Neural progenitor cell (in vitro differentiated cells): Measurements from ENCODE around the gene ZNF544. TPM values are rescaled to one million over a fixed set of nuclear protein-coding genes. Genes with fewer than 3 reads are reported as not detected.

Experiments
- DNase-seq: peaks from one replicate; pipeline ENCODE4 v3.0.0-alpha.2; 2016; ENCODE audit warnings: low spot score
- H2AFZ ChIP-seq: fragments of 200-600 bp; sonication (generic); replicated peaks from 2 replicates; pipeline ENCODE4 v1.6.1; 2016; ENCODE audit warnings: antibody characterized with exemption
- H3F3A ChIP-seq: fragments of 200-600 bp; sonication (generic); 2 replicates; pipeline ENCODE4 v1.6.1; 2016; ENCODE audit warnings: antibody characterized with exemption, low read depth
- H3K27ac ChIP-seq: fragments of 200-600 bp; sonication (generic); 2 replicates; pipeline ENCODE4 v1.5.1; 2016; ENCODE audit warnings: mild to moderate bottlenecking
- H3K27me3 ChIP-seq: fragments of 200-600 bp; sonication (generic); 2 replicates; pipeline ENCODE4 v1.6.1; 2016; ENCODE audit warnings: mild to moderate bottlenecking, moderate library complexity
- H3K36me3 ChIP-seq: fragments of 200-600 bp; sonication (generic); 2 replicates; pipeline ENCODE4 v1.5.1; 2016
- H3K4me1 ChIP-seq: fragments of 200-600 bp; sonication (generic); 2 replicates; pipeline ENCODE4 v1.6.1; 2016; ENCODE audit warnings: mixed run types
- H3K4me2 ChIP-seq: fragments of 200-600 bp; sonication (generic); 2 replicates; pipeline ENCODE4 v1.6.1; 2016
- H3K4me3 ChIP-seq: fragments of 200-600 bp; sonication (generic); 2 replicates; pipeline ENCODE4 v1.5.1; 2016
- H3K79me2 ChIP-seq: fragments of 200-600 bp; sonication (generic); 2 replicates; pipeline ENCODE4 v1.6.1; 2016; ENCODE audit warnings: low read depth
- H3K9ac ChIP-seq: fragments of 200-600 bp; sonication (generic); 2 replicates; pipeline ENCODE4 v1.6.1; 2016
- H3K9me3 ChIP-seq: fragments of 200-600 bp; sonication (generic); 2 replicates; pipeline ENCODE4 v1.5.1; 2016; ENCODE audit warnings: low read depth
- H4K20me1 ChIP-seq: fragments of 200-600 bp; sonication (generic); 2 replicates; pipeline ENCODE4 v1.6.1; 2016; ENCODE audit warnings: low read depth
- H3K27ac Mint-ChIP-seq: 3 replicates; pipeline ENCODE4 v1.8.0; 2021; ENCODE audit warnings: mixed read lengths
- H3K27me3 Mint-ChIP-seq: 2 replicates; pipeline ENCODE4 v1.8.0; 2022; ENCODE audit warnings: low read depth, mild to moderate bottlenecking, inconsistent platforms, moderate library complexity, mixed read lengths; ENCODE audit not compliant: insufficient read depth
- H3K36me3 Mint-ChIP-seq: 3 replicates; pipeline ENCODE4 v1.8.0; 2021; ENCODE audit warnings: mixed read lengths
- H3K4me1 Mint-ChIP-seq: 3 replicates; pipeline ENCODE4 v1.8.0; 2021; ENCODE audit warnings: mixed read lengths
- H3K4me3 Mint-ChIP-seq: 3 replicates; pipeline ENCODE4 v1.8.0; 2021; ENCODE audit warnings: mild to moderate bottlenecking, moderate library complexity, mixed read lengths
- H3K9me3 Mint-ChIP-seq: 3 replicates; pipeline ENCODE4 v1.8.0; 2020; ENCODE audit warnings: mixed read lengths
- CTCF ChIP-seq: fragments of 200-600 bp; sonication (generic); IDR thresholded peaks from 2 replicates; pipeline ENCODE4 v1.5.1; 2017; ENCODE audit warnings: antibody characterized with exemption, mild to moderate bottlenecking
- EZH2 ChIP-seq: fragments of 200-600 bp; sonication (generic); IDR thresholded peaks from 2 replicates; pipeline ENCODE4 v1.6.1; 2017; ENCODE audit warnings: antibody characterized with exemption, mild to moderate bottlenecking, moderate library complexity
- EZH2phosphoT487 ChIP-seq: fragments of 200-600 bp; sonication (generic); IDR thresholded peaks from 2 replicates; pipeline ENCODE4 v1.6.1; 2017; ENCODE audit warnings: antibody characterized with exemption
- total RNA-seq: library from RNA; depleted of rRNA; stranded (reverse); fragments of >200 nt; gene quantifications from 2 replicates; pipeline ENCODE4 v1.2.3, GENCODE V29; 2015; ENCODE audit warnings: low replicate concordance

Gene ZNF544
- 86.0 and 104 TPM in 2 replicates for total RNA-seq

- Histone ChIP-seq H3F3A (peaks cover 21% of the 10 kb centered on the region), H3K9ac (peak within 1 kb of the TSS; percentile 63), H3K79me2 (peaks cover 59% of the 10 kb centered on the region), H3K4me3 (peak within 1 kb of the TSS; percentile 81), H3K4me2 (peak within 1 kb of the TSS; percentile 90), H3K4me1 (peaks cover 13% of the 10 kb centered on the region), H3K36me3 (peaks cover 23% of the 10 kb centered on the region), H2AFZ (peak within 1 kb of the TSS; percentile 97), H3K9me3 (peaks cover 3% of the 10 kb centered on the region), H3K27me3 (no peaks in the 10 kb centered on the region), H3K27ac (peak within 1 kb of the TSS; percentile 81), H4K20me1 (peaks cover 3% of the 10 kb centered on the region)
- Mint-ChIP-seq H3K4me3 (peak within 1 kb of the TSS; percentile 87), H3K9me3 (peaks cover 77% of the 10 kb centered on the region), H3K4me1 (peaks cover 12% of the 10 kb centered on the region), H3K27ac (peak within 1 kb of the TSS; percentile 81), H3K27me3 (peaks cover 14% of the 10 kb centered on the region), H3K36me3 (peaks cover 46% of the 10 kb centered on the region)
- TF ChIP-seq EZH2phosphoT487, result no peak
- peak; percentile 20 for TF ChIP-seq CTCF
- TF ChIP-seq EZH2, result no peak
- DNase-seq, result peak; percentile 82
Measured at GRCh38 chr19:58228585-58229254, at the start of gene ZNF544. TSS of gene ZNF544 (plus strand) at chr19:58228914. CDS start at chr19:58244024, 15,110 bp downstream.

GRCh38 chr19:58181902-58182576, 46.7 kb upstream of the ZNF544 start:
- H3K79me2 ChIP-seq, result peaks cover 38% of the 10 kb centered on the region
- peak overlapping the region; percentile 96 for H3K4me3 ChIP-seq
- peak overlapping the region; percentile 56 for H2AFZ ChIP-seq
- Mint-ChIP-seq H3K9me3 (peaks cover 86% of the 10 kb centered on the region), H3K4me1 (peaks cover 8% of the 10 kb centered on the region), H3K27me3 (peaks cover 17% of the 10 kb centered on the region), H3K27ac (no peak overlapping the region), H3K36me3 (peaks cover 51% of the 10 kb centered on the region), H3K4me3 (peak overlapping the region; percentile 92)
- H3K9me3 ChIP-seq, result peaks cover 34% of the 10 kb centered on the region
- peak overlapping the region; percentile 94 for H3K4me2 ChIP-seq
- H3F3A ChIP-seq, result peaks cover 14% of the 10 kb centered on the region
- H3K27ac ChIP-seq, result no peak overlapping the region
- H3K27me3 ChIP-seq, result no peaks in the 10 kb centered on the region
- no peak overlapping the region for H3K9ac ChIP-seq
- peak; percentile 47 for DNase-seq
- H3K4me1 ChIP-seq, result no peaks in the 10 kb centered on the region
- H3K36me3 ChIP-seq, result peaks cover 27% of the 10 kb centered on the region
- no peak for TF ChIP-seq EZH2phosphoT487
- no peak for TF ChIP-seq EZH2
- TF ChIP-seq CTCF, result peak; percentile 55
- no peaks in the 10 kb centered on the region for H4K20me1 ChIP-seq

- Mint-ChIP-seq H3K36me3 (peaks cover 51% of the 10 kb centered on the region), H3K4me3 (peak overlapping the region; percentile 92), H3K27ac (peak overlapping the region; percentile 99), H3K4me1 (peaks cover 8% of the 10 kb centered on the region), H3K9me3 (peaks cover 86% of the 10 kb centered on the region), H3K27me3 (peaks cover 17% of the 10 kb centered on the region)
- Histone ChIP-seq H2AFZ (peak overlapping the region; percentile 56), H3F3A (peaks cover 14% of the 10 kb centered on the region), H3K4me1 (no peaks in the 10 kb centered on the region), H3K27ac (peak overlapping the region; percentile 99), H3K79me2 (peaks cover 43% of the 10 kb centered on the region), H3K9ac (no peak overlapping the region), H3K27me3 (no peaks in the 10 kb centered on the region), H3K4me3 (peak overlapping the region; percentile 96), H3K36me3 (peaks cover 33% of the 10 kb centered on the region), H4K20me1 (no peaks in the 10 kb centered on the region), H3K9me3 (peaks cover 37% of the 10 kb centered on the region), H3K4me2 (peak overlapping the region; percentile 94)
- DNase-seq, result no peak
- TF ChIP-seq EZH2 (no peak), CTCF (no peak), EZH2phosphoT487 (no peak)
Measured at GRCh38 chr19:58182577-58182988, 46.1 kb upstream of the ZNF544 start.
